K562 (cell line): ENCODE data around the gene ARL8A.

Source experiments
- BCL6 ChIP-seq: fragments of 250-450 bp; sonication (Bioruptor Pico); IDR thresholded peaks from 2 replicates; pipeline ENCODE4 v1.4.0; 2020
- EP300 ChIP-seq: IDR thresholded peaks from 2 replicates; pipeline ENCODE4 v1.6.1; 2012; ENCODE audit warnings: low read length, improper control_type of control experiment
- EWSR1 ChIP-seq: fragments of 450-650 bp; IDR thresholded peaks from 2 replicates; pipeline ENCODE4 v1.6.1; 2018; ENCODE audit warnings: borderline replicate concordance, mild to moderate bottlenecking, low read depth, moderate library complexity; ENCODE audit not compliant: partially characterized antibody
- PHF20 ChIP-seq: fragments of 450-650 bp; IDR thresholded peaks from 2 replicates; pipeline ENCODE4 v1.6.1; 2018; ENCODE audit not compliant: partially characterized antibody
- RBM22 ChIP-seq: fragments of 200-400 bp; formaldehyde crosslinking; IDR thresholded peaks from 2 replicates; pipeline ENCODE4 v1.6.1; 2018; ENCODE audit warnings: low read length, low read depth; ENCODE audit not compliant: poor library complexity, severe bottlenecking
- TAF1 ChIP-seq: IDR thresholded peaks from 2 replicates; pipeline ENCODE4 v1.6.1; 2011; ENCODE audit warnings: mild to moderate bottlenecking, low read length, moderate library complexity; ENCODE audit not compliant: insufficient read depth, control insufficient read depth, severe bottlenecking; ENCODE audit errors: extremely low read depth
- TAF15 ChIP-seq: fragments of 200-400 bp; formaldehyde crosslinking; IDR thresholded peaks from 2 replicates; pipeline ENCODE4 v1.6.1; 2017; ENCODE audit warnings: mild to moderate bottlenecking, low read depth, low read length, moderate library complexity
- ZFP36 ChIP-seq: fragments of 150-350 bp; IDR thresholded peaks from 2 replicates; pipeline ENCODE4 v1.6.1; 2018; ENCODE audit warnings: low read length, low read depth; ENCODE audit not compliant: partially characterized antibody
- ZNF124 ChIP-seq: sonication (generic); formaldehyde crosslinking; IDR thresholded peaks from 2 replicates; pipeline ENCODE4 v1.8.1; 2022; ENCODE audit warnings: missing genetic modification reagents
- ZNF24 ChIP-seq: fragments of 450-650 bp; IDR thresholded peaks from 2 replicates; pipeline ENCODE4 v1.6.1; 2016
- ZSCAN29 ChIP-seq: fragments of 450-650 bp; IDR thresholded peaks from 2 replicates; pipeline ENCODE4 v1.6.1; 2017

GRCh38 chr1:202086579-202087350 is 57.8 kb downstream of the ARL8A start:
- no peak for TF ChIP-seq TAF15
- TF ChIP-seq ZNF24 = no peak
- TF ChIP-seq PHF20 = no peak
- TF ChIP-seq ZSCAN29 = no peak
- no peak for TF ChIP-seq ZNF124
- TF ChIP-seq ZFP36 = no peak
- TF ChIP-seq RBM22 = no peak
- TF ChIP-seq EWSR1 = no peak
- TF ChIP-seq EP300 = no peak
- TF ChIP-seq TAF1 = no peak
- TF ChIP-seq BCL6 (CRISPR knock-in tag) = no peak
